Measurements from ENCODE around the gene TFIP11. TPM values are rescaled to one million over a fixed set of nuclear protein-coding genes. Genes with fewer than 3 reads are reported as not detected.

Gene TFIP11
- total and polyA plus RNA-seq, 2 of the 13 experiments (the other 11 are each of a cell fraction or from before 2014, with no cell fraction given): 15.4 to 22.8 TPM

DNA sequence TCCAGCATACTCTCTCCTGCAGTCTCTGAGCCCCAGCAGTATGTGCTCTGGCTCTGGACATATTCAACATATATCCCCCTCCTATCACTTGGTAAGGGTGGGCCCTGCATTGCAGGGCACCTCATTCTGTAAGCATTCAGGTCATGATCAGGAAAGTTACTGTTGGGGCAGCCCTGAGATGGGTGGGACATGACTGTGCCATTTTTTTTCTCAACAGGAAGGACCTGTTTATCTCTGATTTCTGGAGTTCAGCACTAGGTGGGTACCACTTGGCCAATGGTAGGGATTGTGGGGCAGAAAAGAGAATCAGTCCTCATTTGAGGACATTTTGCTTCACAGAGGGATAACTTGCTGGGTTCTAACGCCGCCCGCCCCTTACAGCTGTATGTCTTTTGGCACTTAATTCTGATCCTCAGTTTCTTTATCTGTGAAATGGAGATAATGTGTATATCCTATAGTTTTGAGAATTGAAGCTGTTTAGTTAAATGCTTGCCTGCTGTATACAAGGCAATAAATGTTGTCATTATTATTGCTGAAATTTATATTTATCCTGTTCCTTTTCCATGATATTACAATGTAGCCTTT lies 26.4 kb downstream of the TFIP11 start (continued):
- TF ChIP-seq, protein P1, sequence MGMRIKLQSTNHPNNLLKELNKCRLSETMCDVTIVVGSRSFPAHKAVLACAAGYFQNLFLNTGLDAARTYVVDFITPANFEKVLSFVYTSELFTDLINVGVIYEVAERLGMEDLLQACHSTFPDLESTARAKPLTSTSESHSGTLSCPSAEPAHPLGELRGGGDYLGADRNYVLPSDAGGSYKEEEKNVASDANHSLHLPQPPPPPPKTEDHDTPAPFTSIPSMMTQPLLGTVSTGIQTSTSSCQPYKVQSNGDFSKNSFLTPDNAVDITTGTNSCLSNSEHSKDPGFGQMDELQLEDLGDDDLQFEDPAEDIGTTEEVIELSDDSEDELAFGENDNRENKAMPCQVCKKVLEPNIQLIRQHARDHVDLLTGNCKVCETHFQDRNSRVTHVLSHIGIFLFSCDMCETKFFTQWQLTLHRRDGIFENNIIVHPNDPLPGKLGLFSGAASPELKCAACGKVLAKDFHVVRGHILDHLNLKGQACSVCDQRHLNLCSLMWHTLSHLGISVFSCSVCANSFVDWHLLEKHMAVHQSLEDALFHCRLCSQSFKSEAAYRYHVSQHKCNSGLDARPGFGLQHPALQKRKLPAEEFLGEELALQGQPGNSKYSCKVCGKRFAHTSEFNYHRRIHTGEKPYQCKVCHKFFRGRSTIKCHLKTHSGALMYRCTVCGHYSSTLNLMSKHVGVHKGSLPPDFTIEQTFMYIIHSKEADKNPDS (CRISPR knock-in tag; IDR thresholded peaks at IDR 0.05): no peak
- TF ChIP-seq EEA1 (CRISPR knock-in tag; IDR thresholded peaks at IDR 0.05; ENCODE audit: borderline replicate concordance) (no peak), CENPT (CRISPR knock-in tag; IDR thresholded peaks at IDR 0.05; ENCODE audit: low read depth) (no peak), ZC3H4 (CRISPR knock-in tag; IDR thresholded peaks at IDR 0.05; ENCODE audit: borderline replicate concordance) (no peak), FOSL2 (CRISPR knock-in tag; IDR thresholded peaks at IDR 0.05) (no peak), ZSCAN25 (CRISPR knock-in tag; IDR thresholded peaks at IDR 0.05) (no peak)

DNA sequence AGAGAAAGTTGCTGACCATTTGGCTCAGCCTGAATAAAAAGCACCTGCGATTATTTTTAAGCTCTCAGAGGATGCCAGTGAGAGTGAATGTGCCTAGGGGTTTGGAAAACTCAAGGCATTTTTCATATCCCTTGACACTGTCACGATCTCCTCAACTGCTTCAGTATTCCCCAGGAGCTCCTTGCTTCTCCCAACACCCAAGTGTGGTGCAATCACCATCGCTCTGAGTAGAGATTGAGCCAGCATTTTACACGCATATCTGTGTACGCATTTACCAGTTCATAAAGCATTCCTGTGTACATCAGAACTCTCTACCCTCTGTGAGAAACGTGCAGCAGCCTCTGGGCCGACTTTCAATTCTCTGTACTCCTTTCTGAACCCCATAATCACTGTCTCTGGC lies 27.3 kb downstream of the TFIP11 start:
- Histone ChIP-seq H3K27ac (ENCODE audit: extremely low read length, insufficient read depth, low read length) (peak overlapping the region; percentile 3), H3K79me2 (ENCODE audit: insufficient read depth, low read length) (peaks cover 51% of the 10 kb centered on the region), H4K20me1 (ENCODE audit: insufficient read depth, low read length) (no peaks in the 10 kb centered on the region), H3K36me3 (replicated peaks in 1 of 2; ENCODE audit: control insufficient read depth in 1 of 2, insufficient read depth in 2 of 2, low read length in 2 of 2) (peaks cover 5 to 18% of the 10 kb centered on the region in 2 experiments), H3K4me2 (ENCODE audit: low read depth, low read length) (peak overlapping the region; percentile 93), H3K9ac (ENCODE audit: insufficient read depth, low read depth, low read length) (peak overlapping the region; percentile 95), H3K4me3 (replicated peaks in 1 of 3; ENCODE audit: insufficient read depth in 1 of 3, low read depth in 2 of 3, low read length in 3 of 3) (peak overlapping the region in 2 of 3 experiments; percentile 91 to 94; a peak in 2 of 6 replicates), H2AFZ (ENCODE audit: low read length) (no peak overlapping the region), H3K9me3 (ENCODE audit: low read length) (no peaks in the 10 kb centered on the region), H3K27me3 (ENCODE audit: control insufficient read depth in 1 of 2, insufficient read depth in 2 of 2, low read length in 2 of 2) (no peaks in the 10 kb centered on the region; a peak in 1 of 5 replicates), H3K4me1 (ENCODE audit: insufficient read depth, low read length) (peaks cover 76% of the 10 kb centered on the region)
- BruUV-seq (replicated peaks): no TSS peak
- in situ Hi-C loops (cut with HindIII; ENCODE audit: extremely low pct_ligation_motif_present, low pct_unique_long_range_greater_than_20kb): no loop called here
- no peak for TF ChIP-seq ZFP82 (CRISPR knock-in tag; IDR thresholded peaks at IDR 0.05; ENCODE audit: borderline replicate concordance)
- TF ChIP-seq CEBPB (IDR thresholded peaks at IDR 0.05; ENCODE audit: borderline replicate concordance, low read depth, low read length): peak; percentile 36; the same call in 1 of the 2 replicates
- TF ChIP-seq POGZ (CRISPR knock-in tag; IDR thresholded peaks at IDR 0.05): no peak
- no peak for TF ChIP-seq HMGA1 (CRISPR knock-in tag; conservative IDR thresholded peaks at IDR 0.05)
- no peak for TF ChIP-seq FOXA1 (IDR thresholded peaks at IDR 0.05)
- no peak for TF ChIP-seq FOXA1 (CRISPR knock-in tag; IDR thresholded peaks at IDR 0.05)
- TF ChIP-seq ATF1 (CRISPR knock-in tag; IDR thresholded peaks at IDR 0.05): no peak
- TF ChIP-seq, protein P2, sequence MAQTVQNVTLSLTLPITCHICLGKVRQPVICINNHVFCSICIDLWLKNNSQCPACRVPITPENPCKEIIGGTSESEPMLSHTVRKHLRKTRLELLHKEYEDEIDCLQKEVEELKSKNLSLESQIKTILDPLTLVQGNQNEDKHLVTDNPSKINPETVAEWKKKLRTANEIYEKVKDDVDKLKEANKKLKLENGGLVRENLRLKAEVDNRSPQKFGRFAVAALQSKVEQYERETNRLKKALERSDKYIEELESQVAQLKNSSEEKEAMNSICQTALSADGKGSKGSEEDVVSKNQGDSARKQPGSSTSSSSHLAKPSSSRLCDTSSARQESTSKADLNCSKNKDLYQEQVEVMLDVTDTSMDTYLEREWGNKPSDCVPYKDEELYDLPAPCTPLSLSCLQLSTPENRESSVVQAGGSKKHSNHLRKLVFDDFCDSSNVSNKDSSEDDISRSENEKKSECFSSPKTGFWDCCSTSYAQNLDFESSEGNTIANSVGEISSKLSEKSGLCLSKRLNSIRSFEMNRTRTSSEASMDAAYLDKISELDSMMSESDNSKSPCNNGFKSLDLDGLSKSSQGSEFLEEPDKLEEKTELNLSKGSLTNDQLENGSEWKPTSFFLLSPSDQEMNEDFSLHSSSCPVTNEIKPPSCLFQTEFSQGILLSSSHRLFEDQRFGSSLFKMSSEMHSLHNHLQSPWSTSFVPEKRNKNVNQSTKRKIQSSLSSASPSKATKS (CRISPR knock-in tag; IDR thresholded peaks at IDR 0.05): no peak
- CTCF ChIA-PET (ENCODE audit: low intra/inter-chr PET ratio, low total read pairs): no interaction called here
- POLR2A ChIA-PET: interaction anchor here (3.4 kb wide), 1 partner anchor 23 kb away, joined by 10 read pairs; no protein-coding TSS in a partner anchor
- ATAC-seq: no peak
- intact Hi-C loops (cut with micrococcal nuclease; ENCODE audit: unreplicated experiment): no loop called here
- no peak for DNase-seq (ENCODE audit: low spot score)
- FAIRE-seq: no peak
- WGBS (ENCODE audit: low lambda C conversion rate): 29% methylated on average over 7 of the region's 7 CpGs

Measured in HepG2 (cell line).